Hematopoietic multipotent progenitor cell treated with erythropoietin and hydrocortisone succinate and interleukin-3 and kit ligand, for 6 days (in vitro differentiated cells): ENCODE measurements around the gene NCCRP1.

Experiments used
- DNase-seq: peaks from one replicate; pipeline ENCODE4 v3.0.0-alpha.2; 2015

The NCCRP1 gene

DNA sequence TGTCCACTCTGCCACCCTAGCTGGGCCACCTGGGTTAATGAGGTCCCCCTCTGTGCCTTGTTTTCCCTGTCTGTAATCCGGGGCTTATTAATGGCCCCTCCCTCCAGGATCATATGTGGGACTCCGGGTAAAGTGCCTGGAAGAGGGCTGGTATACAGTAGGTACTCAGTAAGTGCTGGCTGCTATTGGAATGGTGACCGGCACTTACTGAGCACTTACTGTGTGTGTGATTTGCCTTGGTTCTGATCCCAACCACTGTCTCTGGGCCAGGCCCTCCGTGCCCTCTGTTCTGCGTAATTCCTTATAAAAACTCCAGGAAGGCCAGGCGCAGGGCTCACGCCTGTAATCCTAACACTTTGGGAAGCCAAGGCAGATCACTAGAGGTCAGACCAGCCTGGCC, 30.9 kb upstream of the NCCRP1 start:
- DNase-seq, result no peak

DNA sequence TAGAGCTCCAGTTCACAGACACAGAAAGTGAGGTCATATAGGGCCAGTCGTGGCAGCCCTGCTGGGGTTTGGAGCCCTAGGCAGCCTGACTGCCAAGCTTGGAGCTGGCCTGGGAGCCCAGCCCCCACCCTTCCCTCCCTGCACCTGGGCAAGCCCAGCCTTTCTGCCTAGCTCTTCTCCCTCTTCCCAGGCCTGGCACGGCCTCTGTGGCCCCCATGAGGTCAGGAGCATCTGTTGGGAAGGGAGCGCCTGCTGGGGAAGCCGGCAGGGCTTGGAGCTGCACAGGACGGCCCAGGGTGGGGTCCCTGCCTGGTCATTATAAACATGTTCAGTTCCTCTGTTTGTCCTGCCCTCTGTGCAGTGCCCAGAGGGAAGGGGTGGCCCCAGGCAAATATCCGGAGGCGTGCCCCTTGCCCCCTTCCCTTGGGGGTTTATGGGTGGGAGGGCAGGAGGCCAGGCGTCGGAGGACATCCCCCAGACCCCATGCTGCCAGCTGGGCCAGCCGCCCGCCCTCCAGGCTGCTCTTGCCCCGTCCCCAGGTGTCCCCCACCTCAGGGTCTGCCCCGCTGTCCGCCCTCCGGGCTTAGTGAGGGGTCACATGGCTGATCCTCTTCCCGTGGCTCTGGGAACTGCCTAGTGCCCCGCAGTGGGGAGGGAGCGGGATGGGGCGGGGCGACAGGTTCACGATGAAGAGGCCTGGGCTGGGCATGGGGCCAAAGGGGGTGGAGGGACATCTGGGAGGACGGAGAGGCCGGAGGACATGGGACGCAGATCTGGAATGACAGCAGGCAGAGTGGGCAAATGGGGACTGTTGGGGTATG, 30.0 kb upstream of the NCCRP1 start:
- DNase-seq, result no peak

DNA sequence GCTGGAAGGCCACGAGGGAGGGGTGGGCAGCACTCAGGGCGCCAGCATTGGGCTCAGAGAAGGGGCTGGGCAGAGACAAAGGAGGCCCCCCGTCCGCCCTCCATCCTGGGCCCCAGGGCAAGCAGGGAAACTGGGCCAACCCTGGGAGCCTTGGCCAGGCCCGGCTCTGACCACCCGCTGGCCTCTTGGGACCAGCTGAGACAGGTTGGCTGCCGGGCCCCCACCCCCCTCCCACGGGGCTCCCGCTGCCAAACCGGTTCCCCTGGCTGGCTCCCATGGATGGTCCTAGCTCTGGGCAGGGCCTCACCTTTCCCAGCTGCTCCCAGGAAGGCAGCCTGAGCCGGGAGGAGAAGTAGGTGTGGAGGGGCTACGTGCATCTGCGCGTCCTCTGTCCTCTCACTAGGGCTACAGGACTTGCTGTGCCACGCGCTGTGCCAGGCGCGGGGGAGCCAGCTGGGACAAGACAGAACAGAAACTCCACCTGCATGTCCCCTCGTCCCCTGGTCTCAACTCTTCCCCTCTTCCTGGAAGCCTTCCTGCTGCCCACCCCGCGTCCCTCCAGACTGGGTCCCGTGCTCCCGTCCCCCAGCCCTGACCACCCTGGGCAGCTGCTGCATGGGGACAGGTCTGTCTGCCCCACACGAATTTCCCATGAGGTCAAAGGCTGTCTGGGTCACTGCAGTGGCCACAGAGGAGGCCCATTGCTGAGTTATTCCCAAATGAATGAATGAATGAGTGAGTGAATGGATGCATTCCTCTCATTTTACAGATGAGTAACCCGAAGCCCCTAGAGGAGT, 29.1 kb upstream of the NCCRP1 start:
- no peak for DNase-seq

DNA sequence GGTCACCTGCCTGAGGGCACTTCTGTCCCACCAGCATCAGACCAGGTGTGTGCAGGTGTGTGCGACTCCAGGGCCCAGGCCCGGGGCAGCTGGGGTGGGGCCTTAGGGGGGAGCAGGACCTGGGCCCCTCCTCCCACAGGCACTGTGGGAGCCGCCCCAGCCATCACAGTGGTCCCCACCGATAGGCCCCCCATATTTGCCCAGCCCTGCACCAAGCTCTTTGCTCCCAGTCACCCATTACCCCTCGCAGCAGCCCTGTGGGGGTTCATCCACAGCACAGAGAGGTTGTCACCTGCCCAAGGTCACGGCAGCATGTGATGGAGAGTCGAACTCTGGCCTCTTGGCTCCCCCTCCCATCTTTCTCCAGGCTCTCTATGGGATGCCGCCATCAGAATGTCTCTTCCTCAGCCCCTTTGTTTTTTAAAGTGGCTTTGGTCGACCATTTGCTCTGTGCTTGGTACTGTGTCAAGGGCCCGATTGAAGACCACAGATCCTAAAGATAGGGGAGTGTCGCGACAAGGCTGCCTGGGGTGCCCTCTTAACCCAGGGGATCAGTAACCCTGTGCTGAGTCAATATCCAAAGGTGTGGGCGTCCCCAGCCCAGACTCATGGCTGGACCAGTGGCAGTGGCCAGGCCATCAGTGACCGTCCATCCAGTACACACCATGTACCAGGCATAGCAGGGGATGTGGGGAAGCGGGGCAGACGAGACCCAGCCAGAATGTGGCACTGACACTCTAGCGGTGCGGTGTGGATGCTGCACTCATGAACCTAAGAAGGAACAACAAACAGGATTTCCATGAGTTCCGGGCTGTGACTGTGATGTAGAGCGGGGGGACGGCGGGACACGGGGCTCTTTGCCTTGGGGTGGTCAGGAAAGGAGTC, 28.3 kb upstream of the NCCRP1 start:
- DNase-seq, result no peak

DNA sequence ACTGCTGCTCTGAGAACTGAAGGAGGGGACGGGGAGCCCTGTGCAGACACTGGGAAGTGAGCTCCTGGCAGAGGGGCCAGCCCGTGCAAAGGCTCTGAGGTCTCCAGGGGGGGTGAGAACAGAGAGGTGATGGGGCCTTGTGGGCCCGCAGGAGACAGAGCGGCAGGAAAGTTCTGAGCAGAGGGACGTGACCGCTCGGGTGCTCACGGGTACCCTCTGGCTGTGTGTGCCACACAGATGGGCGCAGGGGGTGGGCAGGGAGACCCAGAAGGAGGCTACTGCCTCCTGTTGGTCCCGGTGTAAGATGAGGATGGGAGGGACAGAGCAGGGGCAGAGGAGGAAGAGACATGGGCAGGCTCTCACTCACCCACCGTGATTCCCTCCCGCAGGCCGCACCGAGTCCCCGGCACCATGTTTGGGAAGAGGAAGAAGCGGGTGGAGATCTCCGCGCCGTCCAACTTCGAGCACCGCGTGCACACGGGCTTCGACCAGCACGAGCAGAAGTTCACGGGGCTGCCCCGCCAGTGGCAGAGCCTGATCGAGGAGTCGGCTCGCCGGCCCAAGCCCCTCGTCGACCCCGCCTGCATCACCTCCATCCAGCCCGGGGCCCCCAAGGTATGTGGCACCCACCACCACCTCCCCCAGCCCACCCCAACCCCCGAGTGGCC, 27.5 kb upstream of the NCCRP1 start:
- DNase-seq, result no peak

DNA sequence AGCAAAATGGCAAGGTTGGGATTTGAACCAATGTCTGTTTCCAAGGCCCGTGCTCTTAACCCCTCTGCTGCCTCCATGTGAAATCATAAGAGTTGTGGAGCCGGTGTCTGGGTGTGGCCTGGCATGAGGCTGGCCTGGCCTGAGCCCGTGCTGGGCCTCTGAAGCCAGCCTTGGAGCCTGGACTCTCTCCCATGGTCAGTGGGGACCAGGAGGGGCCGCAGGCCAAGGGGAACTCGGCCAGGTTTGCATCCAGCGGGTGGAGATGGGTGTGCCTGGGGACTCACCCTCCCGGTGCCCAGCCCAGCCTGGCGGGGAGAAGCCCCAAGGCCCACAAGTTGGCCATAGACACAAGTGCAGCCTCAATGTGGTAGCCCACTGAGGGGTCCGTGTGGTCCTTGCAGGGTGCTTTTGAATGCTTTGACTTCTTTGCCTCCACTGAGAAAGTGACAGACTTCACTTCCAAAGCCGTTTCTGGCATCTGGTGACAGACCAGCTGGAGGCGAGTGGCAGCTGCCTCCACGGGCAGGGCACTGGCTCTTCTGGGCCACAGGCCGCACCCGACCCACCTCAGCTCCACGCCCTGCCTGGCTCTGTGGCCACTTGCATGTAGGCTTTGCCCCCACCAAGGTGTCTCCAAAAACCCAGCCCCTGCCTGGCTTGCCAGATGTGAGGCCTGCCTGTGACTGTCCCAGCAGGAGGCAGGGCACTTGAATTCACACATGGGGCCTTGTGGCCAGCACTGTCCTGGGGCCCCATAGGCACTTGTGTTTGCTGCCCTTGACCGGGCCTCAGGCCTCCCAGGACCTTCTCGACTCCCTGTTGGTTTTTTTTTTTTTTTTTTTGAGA, 26.2 kb upstream of the NCCRP1 start:
- DNase-seq, result no peak

DNA sequence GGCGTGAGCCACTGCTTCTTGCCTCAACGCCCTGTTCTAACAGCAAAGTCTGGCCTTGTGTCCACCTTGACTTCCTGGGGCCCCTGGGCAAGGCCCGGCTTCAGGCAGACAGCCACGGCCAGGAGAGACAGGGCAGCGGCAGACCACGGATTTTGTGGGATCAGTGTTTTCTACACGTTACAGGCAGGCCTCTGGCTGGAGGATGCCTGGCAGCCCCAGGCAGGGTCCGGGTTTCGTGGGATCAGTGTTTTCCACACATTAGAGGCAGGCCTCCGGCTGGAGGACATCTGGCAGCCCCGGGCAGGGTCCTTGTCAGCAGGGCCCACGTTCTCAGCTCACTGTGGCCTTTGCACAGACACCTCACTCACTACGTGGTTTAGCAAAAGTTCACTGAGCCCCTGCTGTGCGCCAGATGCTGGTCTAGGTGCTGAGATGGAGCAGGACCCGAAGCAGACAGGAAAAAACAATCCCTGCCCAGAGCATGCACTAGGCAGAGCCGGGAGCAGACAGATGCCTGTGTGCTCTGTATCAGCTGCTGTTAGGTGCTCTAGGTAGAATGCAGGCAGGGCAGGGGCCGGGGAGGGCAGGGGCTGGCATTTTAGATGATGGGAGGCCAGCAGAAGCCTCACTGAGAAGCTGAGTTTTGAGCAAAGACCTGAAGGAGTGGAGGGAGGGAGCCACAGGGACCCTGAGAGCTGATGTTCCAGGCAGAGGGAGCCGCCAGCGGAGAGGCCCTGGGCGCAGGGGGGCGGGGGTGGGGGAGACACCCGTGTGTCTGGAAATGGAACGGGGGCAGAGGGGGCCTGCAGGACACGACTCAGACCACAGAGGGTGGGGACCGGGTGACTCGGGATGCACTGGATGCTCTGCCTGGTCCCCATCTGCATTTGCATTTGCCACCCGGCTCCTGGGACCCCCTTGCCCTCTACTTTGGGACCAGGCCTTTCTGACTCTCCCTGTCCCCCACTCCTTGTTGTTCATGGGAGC, 25.0 kb upstream of the NCCRP1 start:
- DNase-seq, result no peak

DNA sequence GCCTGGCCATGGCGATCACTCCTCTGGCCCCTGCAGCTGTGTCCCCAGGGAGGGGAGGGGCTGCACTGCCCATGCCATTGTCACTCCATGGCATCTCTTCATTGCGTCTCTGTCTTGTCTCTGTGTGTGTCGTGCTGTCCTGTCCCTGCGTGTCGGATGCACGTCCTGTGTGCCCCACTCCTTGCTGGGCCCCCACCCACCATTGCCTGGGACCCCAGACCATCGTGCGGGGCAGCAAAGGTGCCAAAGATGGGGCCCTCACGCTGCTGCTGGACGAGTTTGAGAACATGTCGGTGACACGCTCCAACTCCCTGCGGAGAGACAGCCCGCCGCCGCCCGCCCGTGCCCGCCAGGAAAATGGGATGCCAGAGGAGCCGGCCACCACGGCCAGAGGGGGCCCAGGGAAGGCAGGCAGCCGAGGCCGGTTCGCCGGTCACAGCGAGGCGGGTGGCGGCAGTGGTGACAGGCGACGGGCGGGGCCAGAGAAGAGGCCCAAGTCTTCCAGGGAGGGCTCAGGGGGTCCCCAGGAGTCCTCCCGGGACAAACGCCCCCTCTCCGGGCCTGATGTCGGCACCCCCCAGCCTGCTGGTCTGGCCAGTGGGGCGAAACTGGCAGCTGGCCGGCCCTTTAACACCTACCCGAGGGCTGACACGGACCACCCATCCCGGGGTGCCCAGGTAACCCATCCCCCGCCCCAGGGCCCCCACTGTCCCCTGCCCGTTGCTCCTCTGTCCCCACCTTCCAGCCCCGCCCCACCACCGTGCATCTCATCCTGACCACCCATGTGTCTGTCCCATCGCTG, 23.9 kb upstream of the NCCRP1 start:
- DNase-seq, result no peak

DNA sequence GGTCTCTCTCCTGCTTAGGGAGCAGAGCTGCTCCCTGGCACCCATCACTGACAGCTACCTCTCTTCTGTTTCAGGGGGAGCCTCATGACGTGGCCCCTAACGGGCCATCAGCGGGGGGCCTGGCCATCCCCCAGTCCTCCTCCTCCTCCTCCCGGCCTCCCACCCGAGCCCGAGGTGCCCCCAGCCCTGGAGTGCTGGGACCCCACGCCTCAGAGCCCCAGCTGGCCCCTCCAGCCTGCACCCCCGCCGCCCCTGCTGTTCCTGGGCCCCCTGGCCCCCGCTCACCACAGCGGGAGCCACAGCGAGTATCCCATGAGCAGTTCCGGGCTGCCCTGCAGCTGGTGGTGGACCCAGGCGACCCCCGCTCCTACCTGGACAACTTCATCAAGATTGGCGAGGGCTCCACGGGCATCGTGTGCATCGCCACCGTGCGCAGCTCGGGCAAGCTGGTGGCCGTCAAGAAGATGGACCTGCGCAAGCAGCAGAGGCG, 23.2 kb upstream of the NCCRP1 start:
- no peak for DNase-seq

DNA sequence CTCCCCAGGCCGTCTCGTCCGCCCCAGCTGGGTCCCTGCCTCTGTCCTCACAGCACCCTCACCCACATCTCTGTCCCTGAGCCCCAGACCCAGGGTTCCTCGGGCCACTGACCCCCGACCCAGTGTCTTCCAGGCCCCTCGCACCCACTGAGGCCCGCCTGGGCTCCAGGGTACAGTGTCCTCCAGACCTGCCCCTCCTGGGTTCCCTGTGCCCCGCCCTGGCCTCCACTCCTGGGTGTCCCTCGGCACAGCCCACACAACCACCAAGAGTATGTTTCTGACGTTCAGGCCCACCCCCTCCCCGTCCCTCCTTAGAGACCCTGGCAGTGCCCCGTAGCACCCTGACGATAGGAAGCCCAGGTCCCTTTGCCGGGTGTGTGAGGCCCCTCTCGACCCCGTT, 22.6 kb upstream of the NCCRP1 start:
- DNase-seq, result no peak

DNA sequence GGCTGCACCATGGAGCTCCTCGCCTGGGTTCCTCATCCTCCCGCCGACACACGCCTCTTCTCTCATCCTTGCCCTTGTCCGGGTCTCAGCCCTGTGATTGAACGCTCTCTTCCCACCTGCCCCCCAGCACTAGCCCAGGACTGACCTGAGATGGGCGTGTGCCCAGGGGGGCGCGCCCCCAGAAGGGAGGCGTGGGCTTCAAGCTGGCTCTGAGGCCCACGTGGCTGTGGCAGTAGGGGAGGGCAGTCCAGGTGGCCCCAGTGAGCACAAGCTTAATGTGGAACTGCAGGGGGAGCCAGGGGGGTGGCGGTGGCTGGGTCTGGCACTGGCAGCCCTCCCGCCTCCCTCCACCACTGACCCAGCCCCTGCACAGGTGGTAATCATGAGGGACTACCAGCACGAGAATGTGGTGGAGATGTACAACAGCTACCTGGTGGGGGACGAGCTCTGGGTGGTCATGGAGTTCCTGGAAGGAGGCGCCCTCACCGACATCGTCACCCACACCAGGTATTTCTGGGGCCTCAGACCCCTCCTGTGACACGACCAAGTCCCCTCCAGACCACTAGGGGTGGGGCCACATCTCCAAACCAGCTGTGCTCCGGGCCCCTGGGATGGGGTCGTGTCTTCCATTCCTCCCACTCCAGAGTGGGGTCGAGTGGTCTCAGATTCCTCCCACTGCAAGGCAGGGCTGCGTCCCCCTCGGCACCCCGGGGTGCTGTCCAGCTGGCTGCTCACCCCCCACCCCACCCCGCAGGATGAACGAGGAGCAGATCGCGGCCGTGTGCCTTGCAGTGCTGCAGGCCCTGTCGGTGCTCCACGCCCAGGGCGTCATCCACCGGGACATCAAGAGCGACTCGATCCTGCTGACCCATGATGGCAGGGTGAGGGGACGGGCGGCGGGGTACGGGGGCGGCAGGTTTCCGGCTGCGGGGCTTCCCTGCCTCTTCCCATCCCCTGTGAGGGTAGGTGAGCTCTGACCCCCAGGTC, 21.9 kb upstream of the NCCRP1 start:
- DNase-seq, result no peak

DNA sequence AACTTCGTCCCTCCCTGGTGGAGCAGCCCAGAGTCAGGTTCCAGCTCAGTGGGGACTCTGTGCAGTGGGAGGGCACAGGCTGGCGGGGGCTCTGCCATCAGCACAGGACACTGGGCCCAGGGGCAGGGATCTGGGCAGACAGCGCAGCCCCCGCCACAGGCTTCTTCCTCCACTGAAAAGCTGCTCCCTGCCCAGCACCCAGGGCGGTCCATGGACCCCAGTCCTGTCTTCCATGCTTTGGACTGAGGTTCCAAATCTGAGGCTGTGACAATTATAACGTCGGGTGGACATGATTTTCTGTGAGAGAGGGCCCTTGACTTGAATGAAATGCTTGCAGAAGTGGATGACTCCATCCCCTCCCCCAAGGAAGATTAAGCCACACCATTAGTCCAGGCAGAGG, 21.2 kb upstream of the NCCRP1 start:
- no peak for DNase-seq

DNA sequence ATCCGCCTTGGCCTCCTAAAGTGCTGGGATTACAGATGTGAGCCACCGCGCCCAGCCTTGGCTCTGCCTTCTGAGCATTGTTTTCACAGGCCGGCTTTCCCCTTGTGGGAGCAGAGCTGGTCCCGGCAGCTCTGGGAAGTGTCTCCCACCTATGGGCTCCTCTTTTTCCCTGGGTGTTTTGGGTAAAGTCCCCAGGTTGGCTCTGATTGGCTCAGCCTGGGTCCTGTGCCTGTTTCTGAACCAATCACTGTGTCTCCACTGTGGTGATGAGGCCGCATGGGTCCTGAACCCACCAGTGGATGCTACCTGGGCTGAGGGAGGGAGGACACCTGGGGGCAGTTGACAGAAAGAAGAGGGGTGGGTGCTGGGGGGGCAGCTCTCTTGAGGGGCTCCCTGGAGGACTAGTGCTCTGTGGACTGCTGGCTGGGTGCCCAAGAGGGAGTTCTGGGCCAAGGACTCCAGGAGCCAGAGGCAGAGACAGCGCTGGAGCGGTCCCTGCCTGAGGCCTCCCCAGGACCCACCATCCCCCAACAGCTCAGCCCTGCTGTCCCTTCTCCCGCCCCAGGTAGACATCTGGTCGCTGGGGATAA, 19.6 kb upstream of the NCCRP1 start:
- no peak for DNase-seq

DNA sequence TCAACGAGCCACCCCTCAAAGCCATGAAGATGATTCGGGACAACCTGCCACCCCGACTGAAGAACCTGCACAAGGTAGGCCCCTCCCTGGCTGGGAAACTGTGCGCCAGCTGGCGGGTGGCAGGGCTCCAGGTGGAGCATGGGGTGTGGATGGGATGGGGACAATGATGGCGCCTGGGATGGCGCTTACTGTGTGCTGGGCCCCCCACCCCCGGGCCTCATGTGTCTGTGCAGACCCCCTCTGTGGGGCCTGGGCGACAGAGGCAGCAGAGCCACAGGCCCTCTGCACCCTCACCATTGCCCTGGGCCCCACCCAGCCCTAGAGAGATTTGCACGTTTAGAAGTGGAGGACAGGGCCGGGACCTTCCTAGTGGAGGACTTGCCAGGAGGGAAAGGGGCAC, 19.0 kb upstream of the NCCRP1 start:
- no peak for DNase-seq

DNA sequence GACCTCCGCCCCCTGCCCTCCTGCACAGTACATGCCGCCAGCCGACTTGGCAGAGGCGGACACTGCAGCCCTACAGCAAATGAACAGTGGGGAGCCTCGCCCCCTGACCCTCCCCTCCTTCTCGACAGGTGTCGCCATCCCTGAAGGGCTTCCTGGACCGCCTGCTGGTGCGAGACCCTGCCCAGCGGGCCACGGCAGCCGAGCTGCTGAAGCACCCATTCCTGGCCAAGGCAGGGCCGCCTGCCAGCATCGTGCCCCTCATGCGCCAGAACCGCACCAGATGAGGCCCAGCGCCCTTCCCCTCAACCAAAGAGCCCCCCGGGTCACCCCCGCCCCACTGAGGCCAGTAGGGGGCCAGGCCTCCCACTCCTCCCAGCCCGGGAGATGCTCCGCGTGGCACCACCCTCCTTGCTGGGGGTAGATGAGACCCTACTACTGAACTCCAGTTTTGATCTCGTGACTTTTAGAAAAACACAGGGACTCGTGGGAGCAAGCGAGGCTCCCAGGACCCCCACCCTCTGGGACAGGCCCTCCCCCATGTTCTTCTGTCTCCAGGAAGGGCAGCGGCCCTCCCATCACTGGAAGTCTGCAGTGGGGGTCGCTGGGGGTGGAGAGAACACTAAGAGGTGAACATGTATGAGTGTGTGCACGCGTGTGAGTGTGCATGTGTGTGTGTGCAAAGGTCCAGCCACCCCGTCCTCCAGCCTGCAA, 18.3 kb upstream of the NCCRP1 start:
- DNase-seq, result no peak

DNA sequence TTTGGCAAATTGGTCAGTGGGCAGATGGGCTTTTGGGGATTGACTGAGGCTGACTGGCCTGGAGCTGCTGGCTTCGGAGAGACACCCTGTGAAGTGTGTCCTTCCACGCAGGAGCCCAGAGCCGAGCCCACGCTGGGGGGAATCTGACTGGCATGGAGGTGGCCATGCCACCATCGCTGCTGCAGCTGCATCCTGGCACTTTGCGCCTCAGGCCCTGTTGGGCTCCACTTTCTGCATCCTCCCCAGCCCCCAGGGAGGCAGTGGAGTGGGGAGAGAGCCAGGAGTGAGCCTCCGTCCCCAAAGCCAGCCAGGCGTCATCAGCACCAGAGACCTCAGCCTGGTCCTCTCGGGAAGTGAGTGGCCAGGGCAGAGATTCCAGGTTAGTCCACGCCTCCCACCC, 17.0 kb upstream of the NCCRP1 start:
- DNase-seq, result no peak

DNA sequence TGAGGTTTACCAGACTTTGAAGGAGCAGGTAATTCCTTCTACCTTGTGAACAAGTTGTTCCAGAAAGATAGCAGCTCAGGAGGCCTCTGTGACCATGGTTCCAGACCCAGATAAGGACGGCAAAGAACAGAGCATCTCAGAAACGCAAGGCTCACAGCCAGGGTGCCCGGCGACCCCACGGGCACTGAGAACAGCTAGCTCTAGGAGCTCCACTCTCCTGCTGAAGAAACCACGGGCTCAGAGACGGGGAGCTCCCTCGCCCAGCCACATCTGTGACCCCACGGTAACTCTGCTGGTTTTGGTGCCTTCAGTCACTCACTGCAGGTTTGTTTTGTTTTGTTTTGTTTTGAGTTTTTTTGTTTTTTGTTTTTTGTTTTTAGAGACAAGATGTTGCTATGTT, 16.0 kb upstream of the NCCRP1 start:
- no peak for DNase-seq
